Ishikawa (cell line): Measurements from ENCODE around the gene RPUSD1.

Experiments used
- CEBPB ChIP-seq: IDR thresholded peaks from 2 replicates; pipeline ENCODE4 v1.6.1; 2012
- CREB1 ChIP-seq: IDR thresholded peaks from 2 replicates; pipeline ENCODE4 v1.6.1; 2012; ENCODE audit warnings: low read depth
- EGR1 ChIP-seq: IDR thresholded peaks from 2 replicates; pipeline ENCODE4 v1.6.1; 2012
- EP300 ChIP-seq: IDR thresholded peaks from 2 replicates; pipeline ENCODE4 v1.6.1; 2012; ENCODE audit warnings: borderline replicate concordance
- FOXM1 ChIP-seq: IDR thresholded peaks from 2 replicates; pipeline ENCODE4 v1.6.1; 2012; ENCODE audit warnings: low read depth, borderline replicate concordance
- NFIC ChIP-seq: IDR thresholded peaks from 2 replicates; pipeline ENCODE4 v1.6.1; 2012
- RAD21 ChIP-seq: IDR thresholded peaks from 2 replicates; pipeline ENCODE4 v1.6.1; 2012; ENCODE audit warnings: low read depth
- TAF1 ChIP-seq: IDR thresholded peaks from 2 replicates; pipeline ENCODE4 v1.6.1; 2012; ENCODE audit warnings: low read depth, mild to moderate bottlenecking
- TCF12 ChIP-seq: IDR thresholded peaks from 2 replicates; pipeline ENCODE4 v1.6.1; 2012; ENCODE audit warnings: low read depth
- TEAD4 ChIP-seq: IDR thresholded peaks from 2 replicates; pipeline ENCODE4 v1.6.1; 2012
- YY1 ChIP-seq: IDR thresholded peaks from 2 replicates; pipeline ENCODE4 v1.6.1; 2012; ENCODE audit warnings: low read depth
- ZBTB7A ChIP-seq: IDR thresholded peaks from 2 replicates; pipeline ENCODE4 v1.6.1; 2012; ENCODE audit warnings: low read depth
- TF ChIP-seq, protein P1 (sequence below): IDR thresholded peaks from 2 replicates; pipeline ENCODE4 v1.6.1; 2012
- TF ChIP-seq, protein P2 (sequence below): IDR thresholded peaks from 2 replicates; pipeline ENCODE4 v1.6.1; 2012
- TF ChIP-seq, protein P3 (sequence below): IDR thresholded peaks from 2 replicates; pipeline ENCODE4 v1.6.1; 2012; ENCODE audit warnings: low read depth, mild to moderate bottlenecking

RPUSD1 gene

DNA sequence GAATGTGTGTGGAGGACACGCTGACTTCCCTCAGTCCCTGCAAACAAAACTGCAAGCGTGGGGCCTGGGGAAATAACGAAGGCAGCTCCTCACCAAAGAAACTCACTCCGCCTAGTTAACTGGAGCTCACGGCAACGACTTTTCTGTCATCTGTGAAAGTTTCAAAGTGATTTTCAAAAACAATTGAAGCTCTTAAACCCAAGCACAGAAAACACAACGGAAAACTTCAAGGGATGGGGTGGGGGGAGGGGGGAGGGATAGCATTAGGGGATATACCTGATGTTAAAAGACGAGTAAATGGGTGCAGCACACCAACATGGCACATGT lies 15.5 kb upstream of the RPUSD1 start:
- TF ChIP-seq, protein P1, sequence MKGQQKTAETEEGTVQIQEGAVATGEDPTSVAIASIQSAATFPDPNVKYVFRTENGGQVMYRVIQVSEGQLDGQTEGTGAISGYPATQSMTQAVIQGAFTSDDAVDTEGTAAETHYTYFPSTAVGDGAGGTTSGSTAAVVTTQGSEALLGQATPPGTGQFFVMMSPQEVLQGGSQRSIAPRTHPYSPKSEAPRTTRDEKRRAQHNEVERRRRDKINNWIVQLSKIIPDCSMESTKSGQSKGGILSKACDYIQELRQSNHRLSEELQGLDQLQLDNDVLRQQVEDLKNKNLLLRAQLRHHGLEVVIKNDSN: no peak
- TF ChIP-seq, protein P2, sequence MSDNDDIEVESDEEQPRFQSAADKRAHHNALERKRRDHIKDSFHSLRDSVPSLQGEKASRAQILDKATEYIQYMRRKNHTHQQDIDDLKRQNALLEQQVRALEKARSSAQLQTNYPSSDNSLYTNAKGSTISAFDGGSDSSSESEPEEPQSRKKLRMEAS: no peak
- TF ChIP-seq EP300 (no peak), TAF1 (no peak), TEAD4 (no peak)

DNA sequence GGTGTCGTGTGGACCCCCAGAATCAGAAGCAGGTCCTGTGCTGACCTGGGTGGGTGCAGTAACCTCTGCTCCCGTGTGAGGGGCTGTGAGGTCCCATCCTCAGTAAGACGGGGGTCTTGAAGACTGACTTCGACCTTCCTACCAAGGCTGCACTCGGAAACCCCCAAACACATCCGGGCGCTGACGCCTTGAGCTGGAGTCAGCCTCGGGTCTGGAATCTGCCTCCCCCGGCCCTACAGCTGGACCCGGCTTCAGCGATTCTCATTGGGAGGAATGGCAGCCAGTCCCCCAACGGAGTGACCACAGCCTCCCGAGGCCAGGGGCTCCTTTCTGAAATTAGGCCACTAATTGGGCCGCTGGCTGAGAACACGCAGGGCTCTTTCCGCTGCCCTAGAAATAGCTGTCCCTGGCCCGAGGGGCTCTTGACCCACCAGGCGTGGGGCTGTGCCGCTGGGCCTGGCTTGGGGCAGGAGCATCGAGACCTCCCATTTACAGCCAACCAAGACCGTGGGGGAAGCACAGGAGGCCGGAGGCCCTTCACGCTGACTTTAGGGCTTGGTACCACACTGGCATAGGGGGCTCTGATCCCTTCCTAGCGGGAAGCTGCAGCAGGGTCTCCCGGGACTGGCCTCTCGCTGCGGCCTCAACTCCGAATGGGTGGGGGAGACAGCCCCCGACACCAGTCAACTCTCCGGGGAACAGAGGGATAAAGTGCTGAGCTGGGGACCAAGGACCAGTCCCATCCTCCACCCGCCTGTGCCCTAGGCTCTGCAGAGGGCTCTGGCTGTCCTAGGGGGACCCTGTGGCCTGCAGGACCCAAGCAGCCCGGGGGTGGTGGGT lies 15.0 kb upstream of the RPUSD1 start:
- TF ChIP-seq TAF1: no peak
- TF ChIP-seq, protein P3, sequence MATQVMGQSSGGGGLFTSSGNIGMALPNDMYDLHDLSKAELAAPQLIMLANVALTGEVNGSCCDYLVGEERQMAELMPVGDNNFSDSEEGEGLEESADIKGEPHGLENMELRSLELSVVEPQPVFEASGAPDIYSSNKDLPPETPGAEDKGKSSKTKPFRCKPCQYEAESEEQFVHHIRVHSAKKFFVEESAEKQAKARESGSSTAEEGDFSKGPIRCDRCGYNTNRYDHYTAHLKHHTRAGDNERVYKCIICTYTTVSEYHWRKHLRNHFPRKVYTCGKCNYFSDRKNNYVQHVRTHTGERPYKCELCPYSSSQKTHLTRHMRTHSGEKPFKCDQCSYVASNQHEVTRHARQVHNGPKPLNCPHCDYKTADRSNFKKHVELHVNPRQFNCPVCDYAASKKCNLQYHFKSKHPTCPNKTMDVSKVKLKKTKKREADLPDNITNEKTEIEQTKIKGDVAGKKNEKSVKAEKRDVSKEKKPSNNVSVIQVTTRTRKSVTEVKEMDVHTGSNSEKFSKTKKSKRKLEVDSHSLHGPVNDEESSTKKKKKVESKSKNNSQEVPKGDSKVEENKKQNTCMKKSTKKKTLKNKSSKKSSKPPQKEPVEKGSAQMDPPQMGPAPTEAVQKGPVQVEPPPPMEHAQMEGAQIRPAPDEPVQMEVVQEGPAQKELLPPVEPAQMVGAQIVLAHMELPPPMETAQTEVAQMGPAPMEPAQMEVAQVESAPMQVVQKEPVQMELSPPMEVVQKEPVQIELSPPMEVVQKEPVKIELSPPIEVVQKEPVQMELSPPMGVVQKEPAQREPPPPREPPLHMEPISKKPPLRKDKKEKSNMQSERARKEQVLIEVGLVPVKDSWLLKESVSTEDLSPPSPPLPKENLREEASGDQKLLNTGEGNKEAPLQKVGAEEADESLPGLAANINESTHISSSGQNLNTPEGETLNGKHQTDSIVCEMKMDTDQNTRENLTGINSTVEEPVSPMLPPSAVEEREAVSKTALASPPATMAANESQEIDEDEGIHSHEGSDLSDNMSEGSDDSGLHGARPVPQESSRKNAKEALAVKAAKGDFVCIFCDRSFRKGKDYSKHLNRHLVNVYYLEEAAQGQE: no peak
- no peak for TF ChIP-seq FOXM1
- no peak for TF ChIP-seq YY1
- no peak for TF ChIP-seq ZBTB7A
- no peak for TF ChIP-seq TEAD4
- no peak for TF ChIP-seq CREB1
- TF ChIP-seq, protein P1: no peak
- no peak for TF ChIP-seq NFIC
- TF ChIP-seq EGR1: no peak
- no peak for TF ChIP-seq RAD21
- no peak for TF ChIP-seq CEBPB

DNA sequence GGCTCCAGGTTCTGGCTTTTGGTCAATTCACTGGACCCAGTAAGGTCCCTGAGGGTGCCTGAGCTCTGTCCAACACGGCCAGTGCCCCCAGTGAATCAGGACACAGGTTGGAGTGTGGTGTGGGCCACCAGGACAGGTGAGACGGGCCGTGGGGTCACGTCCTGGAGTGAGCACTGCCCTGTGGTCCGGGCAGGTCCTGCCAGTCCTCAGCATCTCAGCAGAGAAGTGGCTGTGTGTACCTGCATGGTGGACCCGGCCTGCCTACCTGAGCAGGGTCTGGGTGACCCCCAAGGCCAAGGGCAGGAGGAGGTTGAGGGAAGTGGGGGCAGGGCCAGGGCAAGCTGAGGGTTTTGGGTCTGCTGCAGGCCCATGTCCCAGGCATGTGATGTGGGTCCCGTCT lies 14.3 kb upstream of the RPUSD1 start:
- TF ChIP-seq YY1 (no peak), TEAD4 (no peak), ZBTB7A (no peak), RAD21 (no peak), EGR1 (no peak), TCF12 (no peak), NFIC (no peak), CEBPB (no peak)
- TF ChIP-seq, protein P2: no peak
- TF ChIP-seq, protein P1: no peak

DNA sequence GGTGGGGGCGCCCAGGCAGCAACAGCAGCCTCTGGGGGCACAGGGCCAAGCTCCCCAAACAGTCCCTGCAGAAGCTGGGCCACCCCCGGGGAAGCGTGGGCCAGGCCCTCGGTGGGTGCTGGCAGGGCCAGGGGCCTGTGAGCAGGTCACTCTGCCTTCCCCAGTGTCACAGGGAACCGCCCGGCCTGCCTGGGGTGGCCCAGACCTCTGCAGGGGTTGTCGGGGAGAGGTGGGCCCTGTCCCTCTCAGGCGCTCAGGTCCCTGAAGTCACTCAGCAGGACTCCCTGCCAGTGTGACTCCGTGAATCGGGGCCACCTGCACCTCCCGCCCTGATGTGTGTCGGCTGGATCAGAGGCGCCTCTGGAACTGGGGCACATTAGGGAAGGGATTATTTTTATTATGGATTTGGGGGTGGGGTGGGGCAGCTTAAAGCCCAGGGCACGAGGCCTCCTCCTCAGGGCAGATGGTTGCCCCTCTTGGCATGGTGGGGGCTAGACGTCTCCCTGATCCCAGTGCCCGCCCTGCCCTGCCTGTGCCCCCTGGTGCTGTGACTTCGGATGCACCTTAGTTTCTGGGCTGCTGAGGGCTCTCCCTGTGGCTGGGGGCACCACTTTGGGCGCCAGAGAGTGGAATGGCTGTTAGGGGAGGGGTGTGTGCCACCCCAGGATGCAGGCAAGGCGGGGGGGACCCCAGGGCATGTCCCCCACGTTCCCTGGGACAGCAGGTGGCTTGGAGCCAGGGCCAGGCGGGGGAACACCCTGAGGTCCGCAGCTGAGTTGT lies 13.6 kb upstream of the RPUSD1 start:
- TF ChIP-seq YY1: no peak
- TF ChIP-seq, protein P3: no peak
- no peak for TF ChIP-seq CEBPB
- no peak for TF ChIP-seq EGR1
- TF ChIP-seq, protein P2: no peak
- TF ChIP-seq ZBTB7A: 0 out of 2 replicates have a peak, but pooled peaks have one; percentile 8
- TF ChIP-seq NFIC: no peak

DNA sequence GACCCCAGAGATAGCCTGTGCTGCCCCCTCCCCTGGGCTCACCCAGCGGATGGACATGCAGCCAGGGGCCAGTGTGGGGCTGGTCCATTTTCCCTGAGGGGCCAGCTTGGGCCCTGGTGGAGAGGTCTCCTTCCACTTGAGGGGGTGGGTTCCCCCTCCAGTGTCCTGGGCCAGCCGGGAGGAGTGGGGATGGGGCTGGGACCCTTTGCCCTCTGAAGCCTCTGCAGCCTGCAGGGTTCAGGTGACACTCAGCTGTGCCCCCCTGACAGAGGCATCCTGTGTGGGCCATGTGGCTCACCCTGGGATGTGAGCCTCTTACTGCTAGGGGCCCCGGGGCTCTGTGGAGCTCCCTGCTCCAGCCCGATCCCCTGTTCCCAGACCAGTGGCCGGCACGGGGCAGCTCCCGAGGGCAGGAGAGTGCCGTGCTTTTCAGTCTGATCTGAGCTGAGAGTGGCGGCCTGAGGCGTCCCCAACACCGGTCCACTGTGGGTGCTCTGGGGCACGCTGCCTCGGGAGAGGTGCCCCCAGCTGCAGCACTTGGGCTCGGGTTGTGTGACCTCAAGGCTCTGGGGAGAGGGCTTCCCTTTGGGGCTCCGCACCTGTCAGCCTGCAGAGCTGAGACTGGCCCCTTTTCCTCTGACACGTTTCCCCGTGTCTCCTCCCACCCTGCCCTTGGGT lies 12.8 kb upstream of the RPUSD1 start:
- TF ChIP-seq ZBTB7A (peak; percentile 24; the same call in 1 of the 2 replicates), FOXM1 (no peak)
